ENCODE results near the gene TLE5. TPM values are rescaled to one million over a fixed set of nuclear protein-coding genes. Genes with fewer than 3 reads are reported as not detected.

The TLE5 gene
- total and polyA plus RNA-seq, 10 of the 15 experiments (the other 5 are each of a cell fraction or from before 2014, with no cell fraction given): 2.5 to 373 (median 154) TPM

- peaks cover 12 to 15% of the 10 kb centered on the region in 2 experiments; a peak in 3 of 4 replicates for H3K36me3 ChIP-seq (ENCODE audit: control insufficient read depth in 2 of 2, insufficient read depth in 2 of 2, low read length in 1 of 2)
- no TSS peak for BruUV-seq (replicated peaks)
- POLR2A ChIA-PET: interaction anchor here (2.0 kb wide), 1 partner anchor 18 kb away, joined by 11 read pairs; no protein-coding TSS in a partner anchor
These were observed 8.5 kb downstream of the TLE5 start for GRCh38 chr19:3053780-3054179.

More at GRCh38 chr19:3053780-3054179, 8.5 kb downstream of the TLE5 start:
- Histone ChIP-seq H3K9ac (ENCODE audit: control insufficient read depth, insufficient read depth, low read length) (no peak overlapping the region), H3K27ac (ENCODE audit: control insufficient read depth, insufficient read depth) (no peak overlapping the region), H3K79me2 (ENCODE audit: control insufficient read depth, insufficient read depth, low read length) (peaks cover 4% of the 10 kb centered on the region; the same call in 1 of the 2 replicates), H2AFZ (ENCODE audit: control insufficient read depth, low read depth, low read length) (no peak overlapping the region), H3K9me3 (replicated peaks; ENCODE audit: control insufficient read depth, insufficient read depth, low read length) (no peaks in the 10 kb centered on the region), H3K4me3 (no peak overlapping the region), H3K4me1 (ENCODE audit: control insufficient read depth, insufficient read depth, low read length) (peaks cover 3% of the 10 kb centered on the region; the same call in 1 of the 2 replicates), H3K4me2 (ENCODE audit: control insufficient read depth, insufficient read depth) (no peak overlapping the region), H4K20me1 (ENCODE audit: control insufficient read depth, insufficient read depth) (peaks cover 4% of the 10 kb centered on the region; the same call in 1 of the 2 replicates), H3K27me3 (replicated peaks in 1 of 2; ENCODE audit: control insufficient read depth in 2 of 2, insufficient read depth in 2 of 2, low read length in 1 of 2) (peaks cover 0 to 3% of the 10 kb centered on the region in 2 experiments; a peak in 1 of 4 replicates)
- intact Hi-C loops (cut with micrococcal nuclease; ENCODE audit: unreplicated experiment) (no loop called here), in situ Hi-C loops (cut with MboI) (no loop called here)
- CTCF ChIA-PET: interaction anchor here (1.7 kb wide), 1 partner anchor 17 kb away, joined by 6 read pairs; no protein-coding TSS in a partner anchor
- WGBS (ENCODE audit: insufficient coverage, insufficient replicate concordance, low lambda C conversion rate, missing lambda C conversion rate): 98% methylated on average over 15 of the region's 21 CpGs
- no peak for TF ChIP-seq CTCF (IDR thresholded peaks at IDR 0.05 in 2 of 3, conservative IDR thresholded peaks at IDR 0.05 in 1 of 3; ENCODE audit: control insufficient read depth in 2 of 3, extremely low read depth in 1 of 3, insufficient read depth in 1 of 3, low read depth in 3 of 3, low read length in 3 of 3)
- no peak for TF ChIP-seq RAD51 (IDR thresholded peaks at IDR 0.05)
- TF ChIP-seq ZNF592 (IDR thresholded peaks at IDR 0.05): no peak
- no peak for TF ChIP-seq SUPT20H (IDR thresholded peaks at IDR 0.05; ENCODE audit: borderline replicate concordance, control insufficient read depth, low read depth, low read length)
- TF ChIP-seq MAX (IDR thresholded peaks at IDR 0.05; ENCODE audit: low read depth, low read length): no peak
- DNase-seq (ENCODE audit: low read depth, low spot score) (no peak), ATAC-seq (no peak), FAIRE-seq (no peak)
- RAD21 ChIA-PET (ENCODE audit: unreplicated experiment): interaction anchor here (1.9 kb wide), 1 partner anchor 18 kb away, joined by 5 read pairs; no protein-coding TSS in a partner anchor
- SMC1A ChIA-PET (ENCODE audit: uncharacterized antibody, unreplicated experiment): no interaction called here

Data from GM12878 (cell line).